GM19193 (cell line): ENCODE measurements around the gene ZFHX3.

Source experiments
- POLR2A ChIP-seq: IDR thresholded peaks from 4 replicates; pipeline ENCODE4 v1.6.1; 2011; ENCODE audit not compliant: insufficient read depth, insufficient read length; ENCODE audit errors: extremely low read depth

Gene ZFHX3

DNA sequence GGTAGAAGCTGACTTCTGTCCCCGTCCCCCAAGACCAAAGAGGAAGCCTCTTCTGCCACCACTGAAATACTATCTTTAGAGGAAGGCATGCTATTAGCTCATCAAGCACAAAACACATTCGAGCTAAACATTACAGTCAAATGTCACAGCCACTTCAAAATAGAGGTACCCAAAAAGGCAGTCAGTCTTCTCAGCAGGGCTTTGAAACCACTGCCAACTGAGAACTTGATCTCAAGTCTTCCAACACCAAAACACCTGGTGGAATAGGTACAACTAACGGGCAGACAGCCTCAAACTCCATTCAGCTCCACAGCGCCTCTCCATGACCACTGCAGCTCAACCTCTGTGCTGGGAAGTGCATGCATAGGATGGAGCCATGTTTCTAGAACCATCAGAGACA is 36.0 kb downstream of the ZFHX3 start:
- TF ChIP-seq POLR2A, result no peak

DNA sequence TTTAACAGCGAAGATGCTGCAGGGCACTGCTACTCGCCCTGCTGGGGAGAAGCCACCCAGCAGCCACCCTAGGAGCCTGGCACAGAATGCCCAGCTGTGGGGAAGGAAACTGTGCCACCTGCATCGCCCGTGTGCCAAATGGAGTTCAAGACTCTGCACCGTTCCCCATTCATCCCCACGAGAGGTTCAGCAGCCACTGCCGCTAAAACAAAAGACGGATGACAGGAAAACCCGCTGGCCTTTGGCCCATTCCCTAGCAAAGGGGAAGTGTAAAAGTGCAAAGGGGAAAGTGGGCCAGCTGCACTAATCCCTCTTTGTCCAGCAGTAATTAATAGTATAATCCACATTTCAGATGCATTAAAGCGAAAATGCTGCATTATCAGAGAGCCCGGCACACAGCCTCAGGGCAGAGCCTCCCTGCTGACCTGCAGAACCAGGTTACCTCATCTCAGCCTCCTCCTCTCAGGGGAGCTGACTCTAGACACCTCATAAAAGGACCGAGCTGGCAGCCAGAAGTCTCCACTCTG is 37.7 kb downstream of the ZFHX3 start:
- no peak for TF ChIP-seq POLR2A

DNA sequence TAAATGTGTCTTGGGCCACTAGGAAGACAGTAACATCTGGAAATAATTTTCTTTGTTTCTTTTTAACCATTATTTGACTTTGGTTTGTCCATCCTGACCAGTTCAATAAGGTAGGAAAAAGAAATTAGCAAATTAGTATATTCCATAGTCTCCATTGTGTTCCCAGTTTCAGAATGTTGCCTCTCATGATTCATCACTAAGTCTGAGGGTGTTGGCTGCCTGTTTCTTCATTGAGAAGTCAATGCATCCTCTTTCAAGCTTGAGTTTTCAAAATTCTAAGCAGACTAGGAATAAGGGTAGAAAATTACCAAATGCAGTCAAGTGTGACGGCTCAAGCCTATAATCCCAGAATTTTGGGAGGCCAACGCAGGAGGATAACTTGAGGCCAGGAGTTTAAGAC is 41.9 kb downstream of the ZFHX3 start:
- no peak for TF ChIP-seq POLR2A

DNA sequence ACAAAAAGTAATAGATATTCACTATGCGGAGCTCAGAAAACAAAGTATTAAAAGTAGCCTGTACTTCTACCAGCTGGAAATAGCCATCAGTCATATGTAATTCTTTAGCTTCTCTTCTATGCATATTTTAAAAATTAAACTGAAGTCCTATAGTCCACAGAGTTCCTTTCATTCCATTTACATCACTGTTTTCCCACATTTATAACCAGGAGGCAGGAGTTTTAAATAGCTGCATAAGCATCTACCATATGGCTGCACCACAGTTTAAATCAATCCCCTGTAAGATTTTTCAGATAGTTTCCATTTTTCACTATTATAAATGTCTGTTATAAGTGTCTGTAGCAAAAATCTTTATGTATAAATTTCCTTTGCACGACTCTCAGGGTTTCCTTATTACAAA is 45.1 kb downstream of the ZFHX3 start:
- TF ChIP-seq POLR2A, result no peak

GRCh38 chr16:73000907-73001521 is 46.9 kb downstream of the ZFHX3 start:
- no peak for TF ChIP-seq POLR2A

- TF ChIP-seq POLR2A, result no peak
Measured at GRCh38 chr16:73000020-73000906, 47.7 kb downstream of the ZFHX3 start.

DNA sequence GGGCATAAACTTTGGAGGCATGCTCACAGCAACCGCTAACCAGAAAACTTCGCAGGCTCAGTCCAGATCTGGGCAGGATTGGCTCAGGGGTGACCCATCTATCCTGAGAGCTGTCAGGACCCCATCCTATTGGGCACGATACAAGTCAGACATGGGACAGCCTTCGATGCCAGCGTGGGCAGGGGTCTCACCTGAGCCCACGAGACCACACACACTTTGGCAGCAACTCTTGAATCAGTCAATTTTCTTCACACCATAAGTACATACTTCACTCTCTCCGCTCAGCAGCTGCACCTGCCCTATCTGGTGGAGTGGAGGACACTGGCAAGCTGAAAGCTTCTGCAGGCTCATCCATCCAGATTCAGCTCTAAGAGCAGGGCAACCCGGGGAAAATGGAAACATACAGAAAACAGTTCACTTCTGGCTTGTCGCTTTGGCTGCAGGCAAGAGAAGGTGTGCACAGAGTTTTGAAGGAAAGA is 48.3 kb downstream of the ZFHX3 start:
- TF ChIP-seq POLR2A, result no peak

DNA sequence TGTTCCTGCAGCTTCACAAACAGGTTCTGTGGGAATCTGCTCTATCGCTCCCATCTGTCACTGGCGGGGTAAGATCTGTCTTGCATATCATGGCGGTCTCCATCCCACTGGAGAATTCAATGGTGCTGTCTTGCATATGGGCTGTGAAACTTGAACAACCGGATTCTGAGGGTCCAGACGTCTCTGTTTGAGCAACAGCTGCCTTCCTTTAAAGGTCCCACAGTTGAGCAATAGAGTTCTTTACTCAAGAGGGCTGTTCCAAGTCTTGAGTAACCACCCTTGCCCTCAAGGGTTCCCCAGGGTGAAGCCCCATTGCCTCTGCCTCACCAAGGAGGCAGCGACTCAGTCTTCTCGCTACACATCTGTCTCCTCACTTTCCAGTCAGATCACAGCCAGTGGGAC is 50.8 kb downstream of the ZFHX3 start:
- TF ChIP-seq POLR2A, result no peak

DNA sequence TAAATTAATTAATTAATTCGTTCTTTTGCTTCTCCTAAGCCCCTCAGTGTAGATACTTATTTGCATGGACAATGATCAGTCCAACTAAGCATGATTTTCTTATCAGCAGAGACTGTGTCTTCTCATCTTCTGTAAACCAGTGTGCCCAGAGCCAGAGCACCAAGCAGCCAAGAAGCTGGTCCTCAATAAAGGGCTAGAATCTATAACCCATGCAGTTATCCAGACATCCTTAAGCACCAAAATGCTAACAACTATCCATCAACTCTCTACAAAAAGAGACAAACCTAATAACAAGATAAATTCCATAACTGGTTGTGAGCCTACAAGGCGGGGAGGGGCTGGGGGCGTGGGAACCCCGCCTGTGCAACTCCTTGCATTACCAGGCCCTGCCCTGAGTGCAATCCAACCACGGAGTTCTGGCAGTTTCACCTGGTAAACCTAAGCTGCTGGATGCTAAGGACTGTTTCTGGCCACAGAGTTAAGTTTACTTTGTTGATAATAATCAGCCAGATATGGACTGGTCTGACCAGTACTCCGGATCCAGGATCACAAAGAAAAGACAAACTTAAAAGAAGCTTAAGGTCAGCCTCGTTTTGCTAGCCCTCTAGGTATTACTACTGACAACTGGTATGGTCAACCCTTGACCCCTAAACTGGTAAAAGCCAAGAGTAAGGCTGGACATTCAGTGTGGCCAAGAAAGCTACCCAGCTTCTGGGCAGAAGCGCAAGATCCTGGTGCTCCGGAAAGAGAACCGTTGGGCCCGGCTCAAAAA is 51.5 kb downstream of the ZFHX3 start:
- no peak for TF ChIP-seq POLR2A

DNA sequence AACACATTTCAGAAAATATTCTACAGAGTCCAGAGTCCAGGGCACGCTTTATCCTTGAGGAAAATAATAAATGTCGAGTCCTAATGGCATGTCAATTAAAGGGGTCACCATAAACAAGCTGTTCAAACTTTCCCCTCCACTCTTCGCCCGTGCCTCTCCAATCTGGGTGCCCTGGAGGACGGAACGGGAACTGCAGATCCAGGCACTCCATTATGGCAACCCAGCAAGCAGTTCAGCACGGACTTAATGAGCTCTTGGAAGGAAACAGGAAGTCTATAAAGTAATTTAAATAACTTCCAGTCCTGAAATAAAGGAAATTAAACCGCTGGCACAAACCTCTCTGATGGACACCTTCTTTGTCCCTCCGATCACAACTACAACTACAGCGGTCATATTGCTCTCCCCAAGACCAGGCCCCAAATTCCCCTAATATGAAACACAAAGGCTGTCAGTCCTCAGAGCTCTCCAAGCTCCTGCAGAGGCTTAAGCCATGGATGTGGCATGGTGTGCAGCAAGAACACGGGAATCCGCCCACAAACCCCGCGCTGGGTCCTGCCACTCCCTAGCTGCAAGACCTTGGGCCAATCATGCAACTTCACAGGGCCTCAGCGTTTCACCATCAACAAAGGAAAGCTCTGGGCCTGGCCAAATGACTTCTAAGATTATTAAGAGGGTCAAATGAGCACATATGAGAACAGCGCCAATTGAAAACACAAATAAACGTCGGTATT is 52.6 kb downstream of the ZFHX3 start:
- TF ChIP-seq POLR2A, result no peak

DNA sequence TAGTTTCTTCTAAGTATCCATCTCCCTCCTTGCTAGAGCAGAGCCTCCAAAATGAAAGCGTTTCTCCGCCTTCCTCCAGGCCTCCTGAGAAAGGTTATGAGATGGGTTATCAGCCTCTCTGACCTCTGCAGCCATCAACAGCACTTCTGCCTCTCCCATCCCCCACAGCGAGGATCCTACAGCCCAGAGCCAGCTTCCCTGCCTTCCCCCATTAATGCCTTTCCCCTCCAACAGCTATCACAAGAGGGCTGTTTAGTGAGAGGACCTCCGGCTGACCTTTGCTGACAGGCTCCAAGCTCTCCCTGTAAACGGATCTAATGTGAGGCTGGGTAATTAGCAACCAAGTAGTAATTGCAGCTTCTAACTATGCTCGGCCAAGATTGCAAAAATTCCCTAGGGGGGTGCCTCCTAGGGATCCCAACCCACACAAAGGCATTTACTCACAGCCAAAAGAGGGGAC is 55.8 kb downstream of the ZFHX3 start:
- no peak for TF ChIP-seq POLR2A

DNA sequence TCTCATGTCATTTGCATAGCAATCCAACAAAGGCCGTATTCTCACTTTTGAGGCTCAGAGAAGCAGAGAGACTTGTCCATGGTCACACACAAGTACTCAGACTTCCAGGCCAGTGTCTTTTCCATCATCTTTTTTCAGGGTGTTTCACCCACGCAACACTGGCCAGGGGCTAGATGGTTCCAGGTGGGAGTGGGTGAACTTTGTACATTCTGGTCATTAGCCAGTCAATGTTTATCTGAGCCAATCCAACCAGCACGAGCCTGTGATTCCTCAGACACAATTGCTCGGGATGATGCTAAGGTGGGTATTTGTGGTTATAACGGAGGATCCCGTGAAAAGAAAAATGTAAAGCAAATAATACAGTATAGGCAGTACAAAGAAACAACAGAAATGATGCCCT is 56.3 kb downstream of the ZFHX3 start:
- TF ChIP-seq POLR2A, result no peak

- TF ChIP-seq POLR2A, result no peak
Measured at GRCh38 chr16:72991211-72991610, 56.7 kb downstream of the ZFHX3 start.

GRCh38 chr16:72990571-72990970 is 57.4 kb downstream of the ZFHX3 start:
- no peak for TF ChIP-seq POLR2A

DNA sequence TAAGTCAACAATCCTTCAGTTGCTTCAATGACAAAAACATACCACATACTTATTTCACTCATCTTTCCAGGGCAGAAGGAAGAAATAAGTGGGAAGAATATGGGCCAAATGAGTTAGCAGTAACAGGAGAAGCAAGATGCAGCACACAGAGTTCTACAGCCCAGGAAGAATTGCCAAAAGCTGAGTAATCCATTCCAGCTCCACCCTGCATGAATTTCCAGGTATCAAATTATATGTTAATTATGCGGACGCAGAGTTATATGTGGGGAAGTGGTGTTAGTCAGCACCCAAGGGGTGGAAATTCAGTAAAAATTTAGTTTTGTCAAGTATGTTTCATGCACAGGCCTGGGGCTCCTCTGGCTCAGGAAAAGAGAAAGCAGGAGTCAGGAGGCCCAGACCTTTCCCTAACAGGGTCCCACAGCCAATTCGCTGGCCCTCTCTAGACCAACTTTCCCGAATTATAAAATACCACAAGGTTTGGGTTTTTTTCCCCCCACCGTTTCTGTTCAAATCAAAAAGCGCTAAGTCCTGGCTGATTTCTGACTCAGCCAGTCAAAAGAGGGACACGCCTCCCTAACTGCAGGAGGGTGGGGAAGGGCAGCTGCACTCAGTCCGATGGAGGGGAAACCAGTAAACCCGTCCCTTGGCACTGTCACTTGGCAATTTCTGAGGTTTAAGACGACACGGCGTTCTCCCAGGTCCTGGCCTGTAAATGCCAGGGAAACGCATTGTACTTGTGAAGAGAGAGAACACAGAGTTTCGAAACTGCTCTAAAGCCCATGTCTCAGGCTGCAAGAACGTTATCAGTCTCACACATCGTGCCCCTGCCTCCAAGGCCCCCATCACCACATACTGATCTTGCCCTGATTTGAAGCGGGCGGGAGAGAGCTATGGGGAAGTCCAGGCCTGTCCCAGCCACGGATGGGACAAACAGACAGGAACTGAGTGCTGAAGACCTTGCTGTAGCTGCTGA is 58.1 kb downstream of the ZFHX3 start:
- no peak for TF ChIP-seq POLR2A
